HG03432 (cell line): ENCODE results near the gene RASAL2.
"Not testable (repeated sequence)": the region's sequence is repeated elsewhere in the genome, so short reads cannot be mapped to it uniquely, and the experiment has no call there.

Experiments
- ATAC-seq: cut with Tn5 transposase; IDR thresholded peaks from one replicate; pipeline ENCODE4 v1.9.1; 2021; ENCODE audit warnings: mild to moderate bottlenecking, moderate library complexity; ENCODE audit not compliant: unreplicated experiment

The RASAL2 gene

DNA sequence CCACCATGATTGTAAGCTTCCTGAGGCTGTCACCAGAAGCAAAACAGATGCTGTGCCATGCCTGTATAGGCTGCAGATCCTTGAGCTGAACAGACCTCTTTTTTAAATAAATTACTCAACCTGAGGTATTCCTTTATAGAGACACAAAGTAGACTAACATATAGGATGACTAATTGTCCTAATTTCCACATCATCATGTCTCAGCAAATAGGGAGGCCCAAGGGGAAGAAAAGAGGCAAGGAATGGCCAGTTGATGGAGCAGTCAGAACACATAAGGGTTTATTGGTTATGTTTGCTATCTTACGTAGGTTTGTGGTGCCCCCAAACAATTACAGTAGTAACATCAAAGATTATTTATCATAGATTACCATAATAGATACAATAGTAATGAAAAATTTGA is 126.2 kb downstream of the RASAL2 start:
- ATAC-seq: no peak

DNA sequence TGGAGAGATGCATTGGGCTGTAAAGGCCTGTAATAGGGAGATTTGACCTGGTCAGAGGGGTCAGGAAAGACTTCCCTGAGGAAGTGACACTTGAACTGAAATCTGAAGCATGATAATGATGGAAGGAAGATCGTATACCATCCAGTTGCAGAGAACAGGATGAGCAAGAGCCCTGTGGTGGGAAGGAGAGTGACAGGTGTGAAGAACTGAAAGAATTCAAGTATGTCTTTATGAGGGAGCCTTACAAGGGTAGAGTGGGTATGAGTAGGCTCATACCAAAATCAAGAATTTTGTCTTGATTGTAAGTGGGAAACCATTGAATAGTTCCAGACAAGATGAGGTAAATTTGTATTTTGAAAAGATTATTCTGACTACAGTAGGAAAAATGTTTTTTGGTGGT is 129.4 kb downstream of the RASAL2 start:
- ATAC-seq: no peak

DNA sequence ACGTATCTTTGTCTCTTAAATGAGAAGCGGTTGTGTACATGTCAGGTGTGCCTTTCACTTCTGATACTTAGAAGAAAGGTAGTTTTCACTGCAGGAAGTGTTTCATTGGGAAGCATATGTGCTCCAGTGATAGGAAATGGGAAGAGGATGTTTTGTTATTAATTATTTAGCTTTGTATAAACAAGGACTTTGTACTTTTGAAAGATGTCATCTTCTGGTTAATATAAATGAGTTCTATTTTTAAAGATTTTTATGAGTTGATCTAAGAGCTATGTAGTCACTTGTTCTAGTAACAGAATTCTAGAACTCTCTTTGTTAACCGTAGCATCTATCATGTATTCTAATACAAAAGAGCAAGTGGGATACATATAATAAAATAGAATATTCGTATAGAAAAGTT is 130.5 kb downstream of the RASAL2 start:
- ATAC-seq: no peak

GRCh38 chr1:178230881-178231409 is 137.0 kb downstream of the RASAL2 start:
- ATAC-seq: no peak

DNA sequence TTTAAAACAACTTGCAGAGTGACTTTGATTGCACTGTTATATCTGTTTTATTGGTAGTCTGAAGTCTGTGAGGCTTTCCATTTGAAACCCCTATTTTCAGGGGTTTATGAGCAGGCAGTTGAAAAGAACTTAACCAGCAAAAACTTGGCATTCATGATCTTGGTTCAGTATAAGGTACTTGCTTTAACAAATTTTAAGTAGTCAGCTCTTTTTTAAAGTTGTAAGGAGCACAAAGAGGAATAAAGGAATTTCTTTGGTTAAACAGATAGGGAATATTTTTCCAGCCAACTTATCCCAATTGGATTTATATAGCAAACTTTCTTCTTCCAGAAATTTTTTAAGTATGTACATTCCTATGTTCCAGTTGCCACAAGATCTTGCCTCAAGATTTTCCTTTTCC is 138.2 kb downstream of the RASAL2 start:
- no peak for ATAC-seq

DNA sequence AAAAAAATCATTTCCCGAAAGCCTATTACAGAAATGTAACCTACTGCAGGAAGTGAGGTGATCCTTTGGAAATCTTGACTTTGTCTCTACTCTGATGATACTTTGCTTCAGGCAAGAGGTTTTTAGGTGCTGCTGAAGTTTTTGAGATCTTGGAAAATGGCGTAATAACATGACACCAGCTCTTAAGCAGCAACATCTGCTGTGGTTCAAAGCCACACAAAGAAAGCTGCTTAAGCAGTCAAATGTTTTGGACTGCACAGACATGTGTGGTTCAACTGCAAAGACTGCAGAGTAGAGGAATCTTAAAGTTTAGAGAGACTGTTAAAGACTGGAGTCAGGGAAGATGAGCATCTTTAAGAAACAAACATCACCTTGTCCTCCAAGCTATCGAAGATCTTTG is 139.0 kb downstream of the RASAL2 start:
- no peak for ATAC-seq

DNA sequence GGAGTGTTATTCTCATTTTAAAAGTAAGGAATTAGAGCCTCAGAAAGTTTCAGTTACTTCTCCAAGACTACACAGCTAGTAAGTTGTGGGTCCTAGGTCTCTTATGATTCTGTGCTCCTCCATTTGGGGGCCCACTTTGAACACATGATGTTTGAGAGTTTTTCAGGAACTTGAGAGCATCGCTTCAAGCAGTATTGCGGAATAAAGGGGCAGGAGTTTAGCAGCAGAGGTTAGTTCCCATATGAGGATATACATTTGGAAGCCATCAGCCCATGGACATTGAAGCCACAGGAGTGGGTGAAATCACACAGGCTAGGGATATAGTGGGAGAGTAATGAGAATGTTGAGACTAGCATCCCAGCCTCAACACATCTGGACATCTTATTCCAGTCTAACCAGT is 143.2 kb downstream of the RASAL2 start:
- ATAC-seq: no peak

GRCh38 chr1:178238722-178239510 is 145.0 kb downstream of the RASAL2 start:
- ATAC-seq: no peak

DNA sequence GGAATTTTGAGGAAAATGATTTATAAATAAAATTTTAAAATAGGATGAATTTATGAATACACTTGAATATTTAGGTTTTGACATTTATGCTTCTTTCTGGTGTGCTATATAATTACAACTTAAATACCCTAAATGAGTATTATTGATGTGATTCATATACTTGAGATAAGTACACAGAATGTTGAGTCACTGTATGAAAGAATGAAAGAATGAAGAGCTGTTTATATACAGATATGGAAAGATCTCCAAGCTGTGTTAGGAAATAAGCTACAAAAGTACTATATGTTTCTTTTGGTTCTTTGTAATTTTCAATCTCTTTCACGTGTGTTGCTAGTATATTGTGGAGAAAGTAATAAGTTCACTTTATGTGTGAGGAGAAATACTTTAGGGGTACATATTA is 147.2 kb downstream of the RASAL2 start:
- ATAC-seq: no peak

DNA sequence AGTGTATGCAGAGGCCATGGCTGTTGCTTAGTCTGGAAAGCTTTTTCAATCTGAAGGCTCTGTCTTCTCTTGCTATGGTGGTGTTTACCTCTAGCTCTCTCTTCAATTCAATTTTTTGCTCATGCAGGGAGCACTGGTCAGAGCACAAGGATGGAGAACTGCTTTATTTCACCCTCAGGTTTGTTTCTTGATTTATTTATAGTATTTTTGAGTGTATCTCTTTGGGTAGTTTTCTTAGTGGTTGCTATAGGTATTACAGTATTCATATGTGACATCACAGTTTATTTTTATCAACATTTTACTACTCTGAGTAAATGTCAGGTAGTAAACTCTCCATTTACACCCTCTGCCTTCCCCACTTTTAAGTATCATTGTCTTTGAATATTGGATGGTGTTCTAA is 147.9 kb downstream of the RASAL2 start:
- ATAC-seq: no peak

GRCh38 chr1:178243119-178243518 is 149.2 kb downstream of the RASAL2 start:
- ATAC-seq: no peak

GRCh38 chr1:178243890-178244289 is 150.0 kb downstream of the RASAL2 start:
- ATAC-seq: no peak

DNA sequence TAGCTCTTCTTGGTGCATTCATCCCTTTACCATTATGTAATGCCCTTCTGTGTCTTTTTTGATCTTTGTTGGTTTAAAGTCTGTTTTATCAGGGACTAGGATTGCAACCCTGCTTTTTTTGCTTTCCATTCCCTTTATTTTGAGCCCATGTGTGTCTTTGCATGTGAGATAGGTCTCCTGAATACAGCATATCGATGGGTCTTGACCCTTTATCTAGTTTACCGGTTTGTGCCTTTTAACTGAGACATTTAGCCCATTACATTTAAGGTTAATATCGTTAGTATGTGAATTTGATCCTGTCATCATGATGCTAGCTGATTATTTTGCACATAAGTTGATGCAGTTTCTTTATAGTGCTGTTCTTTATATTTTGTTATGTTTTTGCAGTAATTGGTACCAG is 154.4 kb downstream of the RASAL2 start:
- ATAC-seq: not testable (repeated sequence)

GRCh38 chr1:178253581-178253980 is 159.7 kb downstream of the RASAL2 start:
- not testable (repeated sequence) for ATAC-seq

- ATAC-seq: no peak
These were observed 160.5 kb downstream of the RASAL2 start for GRCh38 chr1:178254433-178254832.

DNA sequence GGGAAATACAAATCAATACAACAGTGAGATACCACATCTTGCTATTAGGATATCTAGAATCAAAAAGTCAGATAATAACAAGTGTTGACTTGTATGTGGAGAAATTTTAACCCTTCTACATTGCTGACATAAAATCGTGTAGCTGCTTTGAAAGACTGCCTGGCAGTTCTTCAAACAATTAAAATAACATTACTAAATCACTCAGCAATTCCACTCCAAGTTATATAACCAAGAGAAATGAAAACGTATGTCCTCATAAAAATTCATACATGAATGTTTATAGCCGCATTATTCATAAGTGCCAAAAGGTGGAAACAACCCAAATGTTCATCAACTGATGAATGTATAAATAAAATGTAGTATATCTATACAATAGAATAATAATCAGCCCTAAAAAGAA is 164.6 kb downstream of the RASAL2 start:
- no peak for ATAC-seq

DNA sequence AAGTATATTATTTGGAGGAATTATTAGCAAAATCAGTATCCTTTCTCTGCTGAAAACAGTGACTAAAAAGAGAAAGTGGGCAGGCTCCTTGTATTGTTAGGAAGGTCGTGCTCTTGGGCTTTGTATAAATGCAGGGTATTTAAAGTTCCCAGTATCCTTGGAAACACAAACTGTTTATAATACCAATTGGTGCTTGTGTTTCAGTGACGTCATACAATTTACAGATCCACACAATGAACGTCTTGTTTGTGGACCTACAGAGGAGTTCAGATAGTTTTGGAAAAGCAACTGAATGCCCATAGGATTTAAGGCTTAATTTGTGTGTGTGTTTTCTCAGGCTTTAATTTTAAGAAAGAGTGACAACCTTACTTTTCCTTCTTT is 168.2 kb downstream of the RASAL2 start:
- no peak for ATAC-seq

DNA sequence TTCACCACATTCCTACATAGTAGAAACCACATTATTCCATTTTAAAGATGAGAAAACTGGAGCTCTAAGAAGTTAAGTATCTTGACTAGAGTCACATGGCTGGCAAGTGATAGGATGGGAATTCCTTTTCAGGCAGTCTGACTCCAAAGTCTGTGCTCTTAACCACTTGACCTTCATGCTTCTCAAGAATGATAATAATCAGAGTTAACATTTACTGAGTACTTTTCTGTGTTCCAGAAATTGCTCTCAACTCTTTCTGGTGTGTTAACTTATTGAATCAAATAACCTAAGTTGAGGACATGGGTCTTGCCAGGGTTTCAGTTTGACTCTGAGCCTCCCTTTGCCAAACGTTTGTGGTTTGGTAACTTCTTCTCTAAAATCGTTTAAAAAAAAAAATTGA is 169.4 kb downstream of the RASAL2 start:
- ATAC-seq: no peak

GRCh38 chr1:178266113-178266512 is 172.2 kb downstream of the RASAL2 start:
- no peak for ATAC-seq

DNA sequence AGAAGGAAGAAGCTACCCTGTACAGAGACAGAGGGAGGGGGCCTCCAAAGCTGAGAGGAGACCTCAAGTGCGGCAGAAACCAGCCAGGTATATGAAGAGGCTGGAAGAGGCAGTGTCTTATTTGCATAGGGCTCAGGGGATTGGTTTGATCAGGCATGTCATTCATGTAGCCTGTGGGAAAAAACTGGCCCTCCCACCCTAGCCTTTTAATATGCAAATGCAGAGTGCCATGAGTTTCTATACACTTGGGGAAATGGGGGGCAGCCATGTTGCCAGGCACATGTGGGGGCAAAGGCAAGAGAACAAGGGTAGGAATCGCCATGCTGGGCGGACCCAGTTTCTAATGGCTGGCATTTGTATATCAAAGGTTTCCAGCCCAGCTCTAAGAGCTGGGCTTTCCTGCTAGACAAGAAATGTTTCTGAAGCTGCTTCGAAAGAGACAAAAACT is 172.7 kb downstream of the RASAL2 start:
- no peak for ATAC-seq

DNA sequence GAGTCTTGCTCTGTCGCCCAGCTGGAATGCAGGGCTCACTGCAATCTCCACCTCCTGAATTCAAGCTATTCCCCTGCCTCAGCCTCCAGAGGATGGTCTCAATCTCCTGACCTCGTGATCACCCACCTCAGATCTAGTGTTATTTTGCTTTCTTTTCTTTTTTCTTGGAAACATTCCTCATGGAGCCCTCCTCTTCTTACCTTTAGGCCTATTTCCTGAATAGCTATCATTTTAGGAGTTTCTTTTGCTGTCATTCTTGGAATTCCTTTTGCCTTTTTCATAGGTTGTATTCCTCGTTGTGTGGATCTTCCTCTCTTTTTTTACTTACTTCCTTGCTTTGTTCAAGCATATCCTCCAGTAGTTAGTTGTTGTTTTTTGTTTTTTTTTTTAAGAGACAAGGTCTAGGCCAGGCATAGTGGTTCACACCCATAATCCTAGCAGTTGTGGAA is 173.8 kb downstream of the RASAL2 start:
- no peak for ATAC-seq

- no peak for ATAC-seq
These were observed 177.6 kb downstream of the RASAL2 start for GRCh38 chr1:178271471-178271870.
